Stimulated activated CD4-positive, alpha-beta T cell treated with anti-CD3 and anti-CD28 coated beads, Interleukin-4, amount 100 ng/mL, for 4 hours (primary cell): Measurements from ENCODE around the gene SENP1.
A peak's percentile ranks its signal among the peaks of the same experiment; 100 is the strongest.

Source experiments
- DNase-seq, 2 experiments: peaks; one replicate each; pipeline ENCODE4 v3.0.0-alpha.2; 2020

SENP1 gene

GRCh38 chr12:48015129-48015528 lies 90.8 kb downstream of the SENP1 start:
- no peak for DNase-seq

GRCh38 chr12:48013287-48013686 lies 92.6 kb downstream of the SENP1 start:
- DNase-seq, result no peak

- DNase-seq, result no peak
These were observed 93.8 kb downstream of the SENP1 start for GRCh38 chr12:48012070-48012469.

- DNase-seq, result no peak
These were observed 95.4 kb downstream of the SENP1 start for GRCh38 chr12:48010366-48010970.

- no peak for DNase-seq
These were observed 96.4 kb downstream of the SENP1 start for GRCh38 chr12:48009471-48009870.

GRCh38 chr12:48008950-48009349 lies 96.9 kb downstream of the SENP1 start:
- DNase-seq, result no peak

GRCh38 chr12:48008349-48008748 lies 97.5 kb downstream of the SENP1 start:
- DNase-seq, result no peak

GRCh38 chr12:48007206-48007605 lies 98.7 kb downstream of the SENP1 start:
- DNase-seq, result no peak

- no peak for DNase-seq
These were observed 100.2 kb downstream of the SENP1 start for GRCh38 chr12:48005750-48006021.

- DNase-seq, result no peak
These were observed 100.7 kb downstream of the SENP1 start for GRCh38 chr12:48005001-48005749.

GRCh38 chr12:48004053-48004941 lies 101.6 kb downstream of the SENP1 start, which contains the start of gene COL2A1:
COL2A1 (minus strand) TSS chr12:48004476; CDS start chr12:48004321, 155 bp downstream.
- DNase-seq, result peak in 1 of 2 experiments; percentile 21

- DNase-seq, result no peak
These were observed 102.4 kb downstream of the SENP1 start for GRCh38 chr12:48003226-48004052.

GRCh38 chr12:48002773-48003218 lies 103.1 kb downstream of the SENP1 start:
- no peak for DNase-seq

GRCh38 chr12:48002414-48002730 lies 103.5 kb downstream of the SENP1 start:
- no peak for DNase-seq

GRCh38 chr12:48001505-48002413 lies 104.1 kb downstream of the SENP1 start:
- no peak for DNase-seq

GRCh38 chr12:48000878-48001504 lies 104.9 kb downstream of the SENP1 start:
- DNase-seq, result no peak

- DNase-seq, result no peak
These were observed 106.1 kb downstream of the SENP1 start for GRCh38 chr12:47999816-48000215.

GRCh38 chr12:47997321-47997720 lies 108.6 kb downstream of the SENP1 start:
- no peak for DNase-seq

GRCh38 chr12:47995981-47996401 lies 109.9 kb downstream of the SENP1 start:
- DNase-seq, result no peak

- DNase-seq, result no peak
These were observed 112.4 kb downstream of the SENP1 start for GRCh38 chr12:47993491-47993890.
